AG10803 (cell line): Measurements from ENCODE around the gene TRAPPC5.

ENCODE experiments used
- DNase-seq: peaks from one replicate; pipeline ENCODE4 v3.0.0; 2010; ENCODE audit warnings: low read depth
- H3K4me3 ChIP-seq: 2 replicates; pipeline ENCODE4 v1.5.1; 2011; ENCODE audit warnings: mild to moderate bottlenecking, low read length, control low read depth
- TF ChIP-seq, protein P1 (sequence below): conservative IDR thresholded peaks from 2 replicates; pipeline ENCODE4 v1.5.1; 2011; ENCODE audit warnings: mild to moderate bottlenecking, low read length, control low read depth, inconsistent platforms

The TRAPPC5 gene

DNA sequence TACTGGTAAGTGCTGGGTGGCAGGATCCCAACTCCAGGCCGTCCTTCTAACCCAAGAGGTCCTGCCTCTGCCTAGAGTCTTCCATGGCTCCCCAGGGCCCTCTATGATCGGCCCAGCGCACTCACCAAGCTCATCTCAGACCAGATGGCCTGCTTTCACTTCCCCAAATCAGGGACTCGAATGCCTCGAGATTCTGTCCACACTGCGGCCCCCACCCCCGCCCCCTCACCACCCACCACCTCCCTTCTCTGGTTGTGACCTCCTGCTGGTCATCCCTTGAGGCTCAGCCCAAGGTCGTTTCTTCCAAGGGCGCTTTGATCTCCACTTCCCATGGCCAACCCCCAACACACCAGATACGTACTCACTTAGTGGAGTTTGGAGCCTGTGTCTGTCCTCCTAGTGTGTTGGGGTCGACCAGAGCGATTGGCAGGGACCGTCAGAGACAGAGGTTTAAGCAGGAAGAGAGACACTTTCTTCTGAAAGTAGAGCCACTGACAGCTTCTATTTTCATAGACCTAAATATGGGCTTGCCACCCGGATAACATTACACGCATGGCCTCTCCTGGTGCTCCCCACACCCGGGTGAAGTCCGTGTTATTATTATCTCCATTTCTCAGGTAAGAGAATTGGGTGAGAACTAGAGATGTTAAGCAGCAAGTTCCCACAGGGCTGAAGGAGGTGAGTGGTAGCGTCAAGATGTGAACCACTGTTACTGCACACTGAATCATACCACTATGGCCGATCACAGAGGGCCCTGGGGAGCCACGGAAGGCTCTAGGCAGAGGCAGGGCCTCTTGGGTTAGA, 21.2 kb downstream of the TRAPPC5 start, which contains the start of gene FCER2:
Gene FCER2 (minus strand): TSS at position 478 of the 804 bp plus-strand sequence. CDS start 2,371 bp downstream, outside the sequence.
- DNase-seq: no peak
- H3K4me3 ChIP-seq: no peak within 1 kb of the TSS
- TF ChIP-seq, protein P1, sequence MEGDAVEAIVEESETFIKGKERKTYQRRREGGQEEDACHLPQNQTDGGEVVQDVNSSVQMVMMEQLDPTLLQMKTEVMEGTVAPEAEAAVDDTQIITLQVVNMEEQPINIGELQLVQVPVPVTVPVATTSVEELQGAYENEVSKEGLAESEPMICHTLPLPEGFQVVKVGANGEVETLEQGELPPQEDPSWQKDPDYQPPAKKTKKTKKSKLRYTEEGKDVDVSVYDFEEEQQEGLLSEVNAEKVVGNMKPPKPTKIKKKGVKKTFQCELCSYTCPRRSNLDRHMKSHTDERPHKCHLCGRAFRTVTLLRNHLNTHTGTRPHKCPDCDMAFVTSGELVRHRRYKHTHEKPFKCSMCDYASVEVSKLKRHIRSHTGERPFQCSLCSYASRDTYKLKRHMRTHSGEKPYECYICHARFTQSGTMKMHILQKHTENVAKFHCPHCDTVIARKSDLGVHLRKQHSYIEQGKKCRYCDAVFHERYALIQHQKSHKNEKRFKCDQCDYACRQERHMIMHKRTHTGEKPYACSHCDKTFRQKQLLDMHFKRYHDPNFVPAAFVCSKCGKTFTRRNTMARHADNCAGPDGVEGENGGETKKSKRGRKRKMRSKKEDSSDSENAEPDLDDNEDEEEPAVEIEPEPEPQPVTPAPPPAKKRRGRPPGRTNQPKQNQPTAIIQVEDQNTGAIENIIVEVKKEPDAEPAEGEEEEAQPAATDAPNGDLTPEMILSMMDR: no peak

DNA sequence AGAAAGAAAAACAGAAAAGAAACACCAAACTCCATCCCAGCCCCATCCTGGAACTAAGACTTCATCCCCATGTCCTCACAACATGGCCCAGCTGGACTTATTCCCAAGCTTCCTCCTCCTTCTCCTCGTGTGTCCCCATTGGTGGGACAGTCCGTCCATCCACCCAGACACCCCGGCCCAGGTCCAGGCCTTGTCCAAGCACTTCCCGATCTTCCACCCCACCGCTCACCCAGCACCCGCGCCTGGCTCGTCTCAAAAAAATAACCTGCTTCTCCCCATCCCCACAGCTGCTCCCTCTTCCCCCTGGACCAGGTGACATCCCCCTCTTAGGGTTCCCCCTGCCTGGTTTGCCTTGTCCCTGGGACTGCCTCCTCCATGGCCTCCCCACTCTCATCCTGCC, 22.7 kb downstream of the TRAPPC5 start:
- no peak for DNase-seq
- no peak overlapping the region for H3K4me3 ChIP-seq
- TF ChIP-seq, protein P1: no peak

DNA sequence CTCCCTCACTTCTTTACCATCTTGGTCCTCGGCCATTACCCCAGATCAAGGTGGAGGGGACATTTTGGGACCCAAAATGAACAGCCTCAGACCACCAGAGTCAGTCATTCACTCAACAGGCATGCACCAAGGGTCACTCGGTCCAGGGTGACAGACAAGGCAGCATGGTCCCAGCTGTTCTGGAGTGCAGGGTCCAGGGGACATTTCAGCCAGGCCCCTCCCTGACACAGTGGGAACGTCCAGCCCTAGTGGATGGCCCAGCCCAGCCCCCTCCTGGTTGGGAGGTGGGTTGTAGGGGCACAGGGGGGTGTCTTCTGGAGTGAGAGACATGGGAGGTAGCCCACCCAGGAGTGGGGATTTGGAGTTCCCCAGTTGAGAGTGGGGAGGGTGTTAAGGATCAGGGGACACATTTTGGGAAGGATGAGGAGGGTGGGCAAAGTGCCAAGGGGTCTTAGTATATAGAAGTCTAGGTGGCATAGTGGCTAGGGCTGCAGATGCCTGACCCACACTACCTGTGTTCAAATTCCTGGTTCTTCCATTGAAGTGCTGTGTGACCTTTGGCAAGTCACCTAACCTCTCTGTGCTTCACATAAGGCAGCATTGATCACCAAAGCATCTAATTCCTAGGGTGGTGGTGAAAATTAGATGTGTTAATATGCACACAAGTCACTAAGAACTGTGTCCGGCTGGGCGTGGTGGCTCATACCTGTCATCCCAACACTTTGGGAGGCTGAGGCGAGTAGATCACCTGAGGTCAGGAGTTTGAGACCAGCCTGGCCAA, 23.8 kb downstream of the TRAPPC5 start:
- DNase-seq: no peak
- no peak overlapping the region for H3K4me3 ChIP-seq
- TF ChIP-seq, protein P1: no peak

DNA sequence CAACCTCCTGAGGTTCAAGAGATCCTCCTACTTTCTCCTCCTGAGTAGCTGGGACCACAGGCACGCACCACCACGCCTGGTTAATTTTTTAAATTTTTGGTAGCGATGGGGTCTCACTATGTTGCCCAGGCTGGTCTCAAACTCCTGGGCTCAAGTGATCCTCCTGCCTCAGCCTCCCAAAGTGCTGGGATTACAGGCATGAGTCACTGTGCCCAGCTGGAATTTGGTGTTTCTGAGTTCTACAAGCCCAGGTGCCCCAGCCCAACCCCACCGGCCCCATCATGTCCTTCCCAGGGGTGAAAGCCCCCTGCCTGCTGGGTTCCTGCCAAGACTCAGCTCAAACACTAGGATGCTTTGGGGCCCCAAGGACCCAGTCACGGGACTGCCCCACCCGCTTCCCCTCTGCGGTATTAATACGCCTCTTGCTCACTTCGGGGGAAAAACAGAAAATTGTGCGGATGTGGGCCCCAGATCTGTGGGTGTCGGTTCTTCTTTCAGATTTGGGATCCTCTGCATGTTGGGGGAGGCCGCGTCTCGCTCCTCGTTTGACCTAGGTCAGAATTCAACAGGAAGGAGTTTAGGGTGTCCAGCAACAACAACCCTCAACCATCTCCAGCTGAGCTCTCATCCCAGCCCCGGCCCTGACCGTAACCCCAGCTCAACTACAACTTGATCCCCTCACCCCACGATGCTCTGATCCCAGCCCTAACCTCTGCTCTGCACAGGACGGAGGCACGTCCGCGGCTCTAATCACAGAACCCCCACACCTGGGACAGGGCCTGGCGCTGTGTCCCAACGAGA, 25.0 kb downstream of the TRAPPC5 start:
- H3K4me3 ChIP-seq: no peak overlapping the region
- no peak for DNase-seq
- TF ChIP-seq, protein P1: no peak

DNA sequence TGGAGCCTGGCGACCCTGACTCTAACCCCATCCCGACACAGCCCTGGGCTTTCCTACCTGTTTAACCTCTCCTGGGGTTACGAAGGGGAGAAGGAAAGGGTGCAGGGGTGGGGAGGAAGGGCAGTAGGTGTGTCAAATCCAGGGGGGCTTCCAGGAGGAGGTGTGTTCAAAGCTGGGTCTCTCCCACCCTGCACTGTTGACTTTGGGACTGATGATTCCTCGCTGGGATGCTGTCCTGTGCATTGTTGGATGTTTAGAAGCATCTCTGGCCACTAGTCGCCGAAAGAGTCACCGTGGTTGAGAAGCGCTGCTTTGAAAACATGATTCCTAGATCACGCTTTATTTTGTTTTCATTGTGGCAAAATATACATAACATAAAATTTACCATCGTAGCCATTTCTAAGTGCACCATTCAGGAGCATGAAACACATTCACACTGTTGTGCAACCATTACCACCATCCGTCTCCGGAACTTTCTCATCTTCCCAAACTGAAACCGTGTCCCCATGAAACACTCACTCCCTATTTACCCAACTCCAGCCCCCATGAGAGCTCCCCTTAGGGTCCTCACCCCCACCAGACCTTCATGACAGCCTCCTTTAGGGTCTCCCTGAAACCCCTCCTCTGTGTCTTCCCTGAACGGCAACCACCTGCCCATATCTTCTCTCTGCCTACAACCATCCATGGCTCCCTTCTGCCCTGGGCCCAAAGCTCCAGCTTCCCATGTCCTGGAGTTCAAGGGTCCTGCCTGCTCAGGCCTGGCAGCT, 25.7 kb downstream of the TRAPPC5 start:
- no peak overlapping the region for H3K4me3 ChIP-seq
- TF ChIP-seq, protein P1: no peak
- no peak for DNase-seq

DNA sequence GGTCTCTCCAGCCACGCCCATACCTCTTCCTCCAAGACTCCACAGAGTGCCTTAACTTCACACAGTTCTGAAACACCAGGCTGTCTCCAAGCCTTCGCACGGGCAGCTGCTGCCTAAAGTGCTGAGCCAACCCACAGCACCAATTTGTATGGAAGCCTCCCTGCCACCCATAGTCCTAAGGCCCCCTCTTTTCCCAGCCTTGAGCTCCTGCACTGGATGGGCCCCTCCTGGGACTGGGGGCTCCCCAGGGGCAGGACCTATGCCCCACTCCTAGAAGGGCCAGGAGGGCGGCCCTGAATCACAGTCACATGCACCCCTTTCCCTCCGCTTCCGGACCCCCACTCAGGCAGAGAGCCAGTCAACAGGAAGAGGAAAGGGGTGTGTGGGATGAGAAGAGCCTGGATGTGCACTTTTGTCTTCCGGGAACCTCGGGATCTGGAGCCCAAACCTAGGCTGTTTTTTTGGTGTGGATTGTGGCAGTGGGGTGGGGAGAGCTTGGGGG, 26.4 kb downstream of the TRAPPC5 start:
- TF ChIP-seq, protein P1: no peak
- DNase-seq: no peak
- no peak overlapping the region for H3K4me3 ChIP-seq
